ENCODE measurements around the gene SUSD6.

Gene SUSD6, protein sequence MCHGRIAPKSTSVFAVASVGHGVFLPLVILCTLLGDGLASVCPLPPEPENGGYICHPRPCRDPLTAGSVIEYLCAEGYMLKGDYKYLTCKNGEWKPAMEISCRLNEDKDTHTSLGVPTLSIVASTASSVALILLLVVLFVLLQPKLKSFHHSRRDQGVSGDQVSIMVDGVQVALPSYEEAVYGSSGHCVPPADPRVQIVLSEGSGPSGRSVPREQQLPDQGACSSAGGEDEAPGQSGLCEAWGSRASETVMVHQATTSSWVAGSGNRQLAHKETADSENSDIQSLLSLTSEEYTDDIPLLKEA
- long read RNA-seq, full-length matches to known transcripts, result 2 of 11 reads
- long read RNA-seq, partial matches to known transcripts, result 7 of 11 reads
- long read RNA-seq, other reads (novel, unspliced or antisense), result 2 of 11 reads

DNA sequence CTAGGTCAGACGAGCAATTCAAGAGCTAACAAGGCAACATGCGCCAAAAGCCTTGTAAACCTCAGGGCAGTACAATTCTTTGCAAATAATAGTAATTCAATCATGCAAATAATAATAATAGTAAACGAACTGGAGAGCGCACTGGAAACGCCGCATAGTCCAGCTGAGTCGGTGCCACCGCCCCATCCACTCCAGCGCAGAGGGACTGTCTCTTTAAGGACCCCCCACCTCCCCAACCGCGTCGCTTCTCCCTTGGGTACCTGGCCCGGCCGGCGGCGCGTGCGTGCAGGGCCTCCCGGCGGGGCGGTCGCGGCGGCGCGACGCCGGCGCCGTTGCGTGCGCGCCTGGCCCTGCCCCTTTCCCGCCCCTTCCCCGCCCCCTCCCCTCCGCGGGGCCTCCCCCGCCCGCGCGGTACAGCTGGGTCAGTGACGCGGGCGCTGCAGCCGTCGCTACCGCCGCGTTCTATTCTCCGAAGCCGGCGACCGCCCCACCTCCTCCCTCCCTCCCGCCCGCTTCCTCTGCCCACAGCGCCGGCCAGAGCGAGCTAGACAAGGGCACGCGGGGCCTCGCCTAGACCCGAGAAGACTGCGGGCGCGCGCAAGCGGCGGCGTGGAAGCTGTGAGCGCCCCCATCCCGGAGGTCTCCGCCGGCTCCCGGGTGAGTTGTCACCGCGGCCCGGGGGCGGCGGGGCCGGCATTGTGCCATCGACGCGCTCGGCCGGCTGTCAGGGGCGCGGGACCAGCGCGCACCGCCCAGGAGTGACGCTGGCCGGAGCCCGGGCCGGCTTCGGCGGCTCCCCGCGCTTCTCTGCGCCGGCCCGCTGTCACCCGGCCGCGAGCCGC is at the start of gene SUSD6:
SUSD6 (plus strand) TSS at position 425 of the 842 bp plus-strand sequence. CDS start 46,997 bp downstream, outside the sequence.
- TF ChIP-seq, protein P1, sequence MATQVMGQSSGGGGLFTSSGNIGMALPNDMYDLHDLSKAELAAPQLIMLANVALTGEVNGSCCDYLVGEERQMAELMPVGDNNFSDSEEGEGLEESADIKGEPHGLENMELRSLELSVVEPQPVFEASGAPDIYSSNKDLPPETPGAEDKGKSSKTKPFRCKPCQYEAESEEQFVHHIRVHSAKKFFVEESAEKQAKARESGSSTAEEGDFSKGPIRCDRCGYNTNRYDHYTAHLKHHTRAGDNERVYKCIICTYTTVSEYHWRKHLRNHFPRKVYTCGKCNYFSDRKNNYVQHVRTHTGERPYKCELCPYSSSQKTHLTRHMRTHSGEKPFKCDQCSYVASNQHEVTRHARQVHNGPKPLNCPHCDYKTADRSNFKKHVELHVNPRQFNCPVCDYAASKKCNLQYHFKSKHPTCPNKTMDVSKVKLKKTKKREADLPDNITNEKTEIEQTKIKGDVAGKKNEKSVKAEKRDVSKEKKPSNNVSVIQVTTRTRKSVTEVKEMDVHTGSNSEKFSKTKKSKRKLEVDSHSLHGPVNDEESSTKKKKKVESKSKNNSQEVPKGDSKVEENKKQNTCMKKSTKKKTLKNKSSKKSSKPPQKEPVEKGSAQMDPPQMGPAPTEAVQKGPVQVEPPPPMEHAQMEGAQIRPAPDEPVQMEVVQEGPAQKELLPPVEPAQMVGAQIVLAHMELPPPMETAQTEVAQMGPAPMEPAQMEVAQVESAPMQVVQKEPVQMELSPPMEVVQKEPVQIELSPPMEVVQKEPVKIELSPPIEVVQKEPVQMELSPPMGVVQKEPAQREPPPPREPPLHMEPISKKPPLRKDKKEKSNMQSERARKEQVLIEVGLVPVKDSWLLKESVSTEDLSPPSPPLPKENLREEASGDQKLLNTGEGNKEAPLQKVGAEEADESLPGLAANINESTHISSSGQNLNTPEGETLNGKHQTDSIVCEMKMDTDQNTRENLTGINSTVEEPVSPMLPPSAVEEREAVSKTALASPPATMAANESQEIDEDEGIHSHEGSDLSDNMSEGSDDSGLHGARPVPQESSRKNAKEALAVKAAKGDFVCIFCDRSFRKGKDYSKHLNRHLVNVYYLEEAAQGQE (IDR thresholded peaks at IDR 0.05; ENCODE audit: insufficient replicate concordance, low read depth), result no peak
- TF ChIP-seq SPI1 (IDR thresholded peaks at IDR 0.05; ENCODE audit: borderline replicate concordance, low read depth), result no peak
- TF ChIP-seq, protein P2, sequence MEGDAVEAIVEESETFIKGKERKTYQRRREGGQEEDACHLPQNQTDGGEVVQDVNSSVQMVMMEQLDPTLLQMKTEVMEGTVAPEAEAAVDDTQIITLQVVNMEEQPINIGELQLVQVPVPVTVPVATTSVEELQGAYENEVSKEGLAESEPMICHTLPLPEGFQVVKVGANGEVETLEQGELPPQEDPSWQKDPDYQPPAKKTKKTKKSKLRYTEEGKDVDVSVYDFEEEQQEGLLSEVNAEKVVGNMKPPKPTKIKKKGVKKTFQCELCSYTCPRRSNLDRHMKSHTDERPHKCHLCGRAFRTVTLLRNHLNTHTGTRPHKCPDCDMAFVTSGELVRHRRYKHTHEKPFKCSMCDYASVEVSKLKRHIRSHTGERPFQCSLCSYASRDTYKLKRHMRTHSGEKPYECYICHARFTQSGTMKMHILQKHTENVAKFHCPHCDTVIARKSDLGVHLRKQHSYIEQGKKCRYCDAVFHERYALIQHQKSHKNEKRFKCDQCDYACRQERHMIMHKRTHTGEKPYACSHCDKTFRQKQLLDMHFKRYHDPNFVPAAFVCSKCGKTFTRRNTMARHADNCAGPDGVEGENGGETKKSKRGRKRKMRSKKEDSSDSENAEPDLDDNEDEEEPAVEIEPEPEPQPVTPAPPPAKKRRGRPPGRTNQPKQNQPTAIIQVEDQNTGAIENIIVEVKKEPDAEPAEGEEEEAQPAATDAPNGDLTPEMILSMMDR (IDR thresholded peaks at IDR 0.05; ENCODE audit: insufficient read depth, low read length), result no peak
- TF ChIP-seq POLR2AphosphoS5 (IDR thresholded peaks at IDR 0.05; ENCODE audit: low read depth), result no peak
- Histone ChIP-seq H3K4me3 (replicated peaks; ENCODE audit: insufficient read depth, low read length) (peak within 1 kb of the TSS; percentile 57), H3K27ac (replicated peaks) (peak within 1 kb of the TSS; percentile 66)

DNA sequence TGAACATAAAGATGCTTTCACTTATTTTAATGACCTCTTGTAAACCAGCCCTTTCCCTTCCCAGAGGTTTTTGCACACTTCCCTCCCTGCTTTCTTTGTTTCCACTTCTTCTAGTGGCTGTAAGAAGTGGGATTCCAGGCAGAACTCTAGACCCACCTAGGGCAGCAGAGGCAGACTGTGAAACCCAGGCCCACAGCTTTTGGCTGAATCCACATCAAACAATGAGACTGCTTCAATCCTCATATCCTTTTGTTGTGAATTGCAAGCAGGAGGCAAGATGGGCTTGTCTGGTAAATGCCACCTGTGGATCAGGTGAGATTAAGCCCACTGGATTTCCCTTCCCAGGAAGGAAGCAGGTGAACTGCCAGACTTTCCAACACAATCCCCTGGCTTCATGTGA is 49.5 kb upstream of the SUSD6 start:
- no peak for DNase-seq (ENCODE audit: low read depth in 1 of 2, low spot score in 1 of 2)
- H3K27me3 ChIP-seq (ENCODE audit: insufficient read depth, poor library complexity, severe bottlenecking), result no peaks in the 10 kb centered on the region
- no peak overlapping the region for H3K4me3 ChIP-seq (replicated peaks; ENCODE audit: insufficient read depth, low read length)
- TF ChIP-seq SPI1 (IDR thresholded peaks at IDR 0.05; ENCODE audit: borderline replicate concordance, low read depth) (no peak), GABPA (IDR thresholded peaks at IDR 0.05; ENCODE audit: low read depth) (no peak)
- TF ChIP-seq, protein P1 (IDR thresholded peaks at IDR 0.05; ENCODE audit: insufficient replicate concordance, low read depth), result no peak
- TF ChIP-seq, protein P2 (IDR thresholded peaks at IDR 0.05; ENCODE audit: insufficient read depth, low read length), result no peak
- no peak overlapping the region for H3K27ac ChIP-seq (replicated peaks)

More for the DNA sequence above, at the start of gene SUSD6:
- DNase-seq (ENCODE audit: low read depth in 1 of 2, low spot score in 1 of 2), result peak; percentile 51 to 78
- no peaks in the 10 kb centered on the region for H3K27me3 ChIP-seq (ENCODE audit: insufficient read depth, poor library complexity, severe bottlenecking)

DNA sequence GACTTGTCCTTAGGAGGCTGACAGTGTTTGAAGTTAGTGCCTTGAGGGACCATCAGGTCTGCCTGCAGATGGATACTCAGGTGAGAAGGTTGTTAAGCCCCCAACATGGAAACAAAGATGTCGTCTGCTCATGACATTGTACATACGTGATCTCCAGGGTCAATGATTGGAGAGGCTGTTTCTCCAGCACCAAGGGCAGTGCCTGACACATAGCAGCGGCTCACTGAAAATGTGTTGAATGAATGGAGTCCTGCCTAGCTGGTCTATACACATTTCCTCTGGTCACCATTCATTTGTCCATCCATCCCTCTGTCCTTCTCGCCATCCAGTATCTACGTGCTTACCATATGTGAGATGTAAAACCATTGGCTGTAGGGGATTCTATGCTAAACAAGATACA is 43.8 kb upstream of the SUSD6 start:
- TF ChIP-seq SPI1 (IDR thresholded peaks at IDR 0.05; ENCODE audit: borderline replicate concordance, low read depth) (no peak), POLR2AphosphoS5 (IDR thresholded peaks at IDR 0.05; ENCODE audit: low read depth) (no peak), GABPA (IDR thresholded peaks at IDR 0.05; ENCODE audit: low read depth) (no peak)
- TF ChIP-seq, protein P1 (IDR thresholded peaks at IDR 0.05; ENCODE audit: insufficient replicate concordance, low read depth), result peak; percentile 58
- TF ChIP-seq, protein P2 (IDR thresholded peaks at IDR 0.05; ENCODE audit: insufficient read depth, low read length), result no peak
- no peak for DNase-seq (ENCODE audit: low read depth in 1 of 2, low spot score in 1 of 2)
- Histone ChIP-seq H3K4me3 (replicated peaks; ENCODE audit: insufficient read depth, low read length) (no peak overlapping the region), H3K27ac (replicated peaks) (no peak overlapping the region), H3K27me3 (ENCODE audit: insufficient read depth, poor library complexity, severe bottlenecking) (peaks cover 9% of the 10 kb centered on the region)
